NOMO-1 (cell line): ENCODE data around the gene TFAP2B.

Source experiments
- DNase-seq, 2 experiments: peaks; one replicate each; lab custom pipeline; 2025; ENCODE audit not compliant: unreplicated experiment in 2 of 2; lab: John Stamatoyannopoulos, UW

Gene TFAP2B

GRCh38 chr6:50818673-50819072 lies at the start of gene TFAP2B:
Gene TFAP2B, plus strand, starts transcription at chr6:50818871. Its CDS starts 21 bp downstream, at chr6:50818892.
- no peak for DNase-seq

GRCh38 chr6:50778696-50779095 lies 40.0 kb upstream of the TFAP2B start:
- no peak for DNase-seq

- no peak for DNase-seq
Measured at GRCh38 chr6:50780382-50780781, 38.3 kb upstream of the TFAP2B start.

DNA sequence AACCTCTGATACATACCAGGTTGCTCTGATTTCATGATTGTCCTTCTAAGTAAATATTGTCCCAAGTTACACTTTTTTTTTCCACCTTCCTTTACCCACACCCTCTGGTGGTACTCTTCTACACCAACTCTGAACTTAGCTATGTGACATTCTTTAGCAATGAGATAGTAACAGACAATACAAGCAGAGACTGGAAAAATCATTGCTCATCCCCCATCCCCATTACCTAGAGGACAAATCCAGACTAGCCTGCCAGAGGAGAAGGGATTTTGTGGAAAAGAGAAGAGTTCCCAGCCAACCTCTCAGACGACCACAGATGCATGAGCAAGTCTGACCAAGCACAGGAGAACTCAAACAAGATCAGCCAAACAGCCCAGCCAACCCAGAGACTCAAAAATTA lies 32.8 kb upstream of the TFAP2B start:
- DNase-seq = no peak

DNA sequence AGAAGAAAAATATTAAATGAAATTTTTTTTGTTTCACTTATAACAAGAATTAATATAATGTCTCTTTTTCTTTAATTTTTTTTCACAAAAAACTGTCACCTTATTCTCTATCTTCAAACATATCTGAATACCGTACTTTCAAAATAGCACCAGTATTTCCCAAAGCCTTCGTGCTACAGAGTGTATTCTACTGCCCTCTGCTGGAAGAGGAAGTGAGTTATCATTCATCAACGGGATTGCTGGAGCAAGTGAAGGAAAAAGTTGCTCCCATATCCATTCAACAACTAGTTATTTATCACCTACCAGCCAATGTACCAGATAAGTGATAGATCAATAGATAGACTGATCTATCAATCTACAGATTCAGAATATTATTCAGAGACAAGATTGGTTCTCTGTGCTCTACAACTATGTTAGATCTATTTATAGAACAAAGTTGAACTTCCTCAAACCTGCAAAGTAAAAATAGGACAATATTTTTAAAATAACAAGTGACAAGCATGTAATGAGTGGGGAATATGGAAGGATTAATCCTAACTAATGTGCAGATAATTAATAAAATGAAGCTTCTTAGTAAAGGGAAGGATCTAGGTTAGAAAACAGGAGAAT lies 26.7 kb upstream of the TFAP2B start:
- DNase-seq = peak in 1 of 2 experiments; percentile 51

- DNase-seq = no peak
Measured at GRCh38 chr6:50792771-50793170, 25.9 kb upstream of the TFAP2B start.

DNA sequence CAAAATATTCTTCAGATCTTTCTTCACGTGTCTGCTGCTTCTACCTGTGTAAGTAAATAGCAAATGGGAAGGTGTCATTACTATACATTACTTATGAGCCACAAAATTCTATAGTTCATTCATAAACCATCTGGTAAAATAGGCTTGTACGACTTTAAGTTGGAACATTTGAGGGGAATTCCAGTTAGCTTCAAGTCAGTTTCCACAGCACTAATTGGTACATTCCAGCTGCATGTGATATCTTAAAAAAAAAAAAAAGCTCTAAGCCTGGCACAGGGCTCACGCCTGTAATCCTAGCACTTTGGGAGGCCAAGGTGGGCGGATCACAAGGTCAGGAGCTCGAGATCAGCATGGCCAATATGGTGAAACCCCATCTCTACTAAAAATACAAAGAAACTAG lies 23.1 kb upstream of the TFAP2B start:
- DNase-seq = no peak

DNA sequence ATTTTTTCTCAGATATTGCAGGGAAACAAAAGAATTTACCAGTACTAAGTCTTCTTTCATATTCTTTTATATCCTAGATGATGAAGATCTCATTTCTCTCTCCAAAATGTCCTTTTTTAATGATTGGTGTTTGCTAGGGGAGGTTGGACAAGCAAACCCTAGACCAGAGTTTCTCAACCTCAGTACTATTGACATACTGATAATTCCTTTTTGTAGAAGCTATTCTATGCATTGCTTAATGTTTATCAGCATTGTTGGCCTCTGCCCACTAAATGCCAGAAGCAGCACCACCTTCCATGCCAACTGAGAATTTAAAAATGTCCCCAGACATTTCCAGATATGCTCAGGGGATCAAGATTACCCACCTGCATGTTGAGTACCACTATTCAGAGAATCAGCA lies 14.4 kb upstream of the TFAP2B start:
- no peak for DNase-seq

DNA sequence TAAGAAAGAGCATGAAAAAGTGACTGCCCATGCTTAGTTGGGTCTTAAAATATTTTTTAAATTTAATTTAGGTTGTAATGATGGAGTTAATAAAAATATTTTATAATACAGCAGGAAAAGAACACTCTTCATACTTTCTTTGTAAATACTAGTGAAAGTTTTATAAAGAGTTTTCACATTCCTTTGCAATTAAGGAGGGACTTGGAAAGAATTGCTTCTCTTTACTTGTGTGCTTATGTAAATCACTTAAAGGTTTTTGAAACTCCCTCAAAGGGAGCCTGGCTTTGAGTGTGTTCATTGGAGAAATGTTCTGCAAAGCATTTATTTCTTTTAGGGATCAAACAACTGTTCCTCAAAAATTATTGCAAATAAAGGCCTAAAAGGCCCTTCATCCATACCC lies 11.6 kb upstream of the TFAP2B start:
- DNase-seq = no peak

GRCh38 chr6:50815436-50816114 lies 3.1 kb upstream of the TFAP2B start:
- DNase-seq = peak in 1 of 2 experiments; percentile 48

GRCh38 chr6:50816115-50816675 lies 2.5 kb upstream of the TFAP2B start:
- peak; percentile 45 to 64 for DNase-seq

GRCh38 chr6:50816947-50817645 lies 1.6 kb upstream of the TFAP2B start:
- DNase-seq = no peak

- DNase-seq = no peak
Measured at GRCh38 chr6:50817646-50817950, 1.1 kb upstream of the TFAP2B start.

DNA sequence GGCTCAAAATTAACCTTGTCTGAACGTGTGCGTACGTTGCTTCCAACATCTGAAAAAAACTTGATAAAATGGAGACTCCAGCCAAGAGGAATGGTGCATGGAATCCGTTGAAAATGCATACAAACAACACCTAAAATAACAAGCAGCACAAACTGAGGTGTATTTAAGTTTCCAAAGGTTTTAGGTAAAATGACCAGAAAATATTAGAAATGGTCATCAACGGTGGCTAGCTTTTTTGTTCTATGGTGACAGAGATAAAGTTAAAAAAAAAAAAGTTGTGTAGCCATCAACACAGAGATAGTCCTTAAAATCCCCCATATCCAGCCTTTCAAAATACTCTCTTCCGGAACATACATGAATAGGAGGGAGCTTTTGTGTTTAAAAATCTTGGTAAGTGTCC lies 651 bp upstream of the TFAP2B start:
- DNase-seq = no peak

- DNase-seq = no peak
Measured at GRCh38 chr6:50819466-50819903, 814 bp downstream of the TFAP2B start.

- no peak for DNase-seq
Measured at GRCh38 chr6:50819904-50820868, 1.5 kb downstream of the TFAP2B start.

DNA sequence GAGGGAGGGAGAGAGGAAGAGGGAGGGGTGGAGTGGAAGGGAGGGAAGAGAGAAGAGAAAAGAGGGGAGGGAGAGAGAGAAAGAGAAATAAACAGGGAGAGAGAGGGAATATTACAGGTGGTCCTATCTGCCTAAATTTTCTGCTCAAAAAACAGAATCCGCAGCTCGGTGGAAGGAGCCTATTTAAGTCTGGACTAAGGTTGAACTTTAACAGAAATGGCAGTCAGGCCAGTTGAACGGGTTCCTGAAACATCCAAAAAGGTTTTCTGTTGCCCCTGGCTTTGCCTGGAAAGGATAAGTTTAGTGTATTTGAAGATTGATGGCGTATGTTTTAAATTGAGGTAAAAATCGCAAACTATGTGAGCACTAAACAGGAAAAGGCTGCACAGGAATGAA lies 2.2 kb downstream of the TFAP2B start:
- DNase-seq = no peak

GRCh38 chr6:50821441-50822077 lies 2.9 kb downstream of the TFAP2B start:
- DNase-seq = no peak

GRCh38 chr6:50822078-50822476 lies 3.4 kb downstream of the TFAP2B start:
- no peak for DNase-seq
